ENCODE measurements around the gene PLG.

- no peak for TF ChIP-seq CTCF (IDR thresholded peaks at IDR 0.05)
- no peak for TF ChIP-seq POLR2A (IDR thresholded peaks at IDR 0.05)
These were observed 54.8 kb downstream of the PLG start for GRCh38 chr6:160756871-160757270.

All from prostate gland (tissue), 2 donors.